HG03103 (cell line): ENCODE results near the gene CCDC192.

Experiments used
- ATAC-seq: cut with Tn5 transposase; IDR thresholded peaks from one replicate; pipeline ENCODE4 v1.9.1; 2021; ENCODE audit warnings: low read depth; ENCODE audit not compliant: unreplicated experiment

CCDC192 gene

GRCh38 chr5:127970081-127970480, 266.9 kb downstream of the CCDC192 start:
- no peak for ATAC-seq

GRCh38 chr5:127970854-127971425, 267.7 kb downstream of the CCDC192 start:
- ATAC-seq = no peak

- ATAC-seq = no peak
Observed at GRCh38 chr5:127975961-127976360, 272.8 kb downstream of the CCDC192 start.

- ATAC-seq = no peak
Observed at GRCh38 chr5:127976525-127976924, 273.3 kb downstream of the CCDC192 start.

GRCh38 chr5:127976991-127977717, 274.0 kb downstream of the CCDC192 start:
- ATAC-seq = no peak

GRCh38 chr5:127978738-127979300, 275.6 kb downstream of the CCDC192 start:
- ATAC-seq = no peak

- no peak for ATAC-seq
Observed at GRCh38 chr5:127979475-127979874, 276.3 kb downstream of the CCDC192 start.

- ATAC-seq = no peak
Observed at GRCh38 chr5:127980843-127981242, 277.7 kb downstream of the CCDC192 start.

- no peak for ATAC-seq
Observed at GRCh38 chr5:127981498-127981897, 278.3 kb downstream of the CCDC192 start.

GRCh38 chr5:127985811-127986325, 282.7 kb downstream of the CCDC192 start:
- ATAC-seq = no peak

- no peak for ATAC-seq
Observed at GRCh38 chr5:127987354-127988145, 284.4 kb downstream of the CCDC192 start.

GRCh38 chr5:127988146-127988760, 285.1 kb downstream of the CCDC192 start:
- ATAC-seq = no peak
